B cell (primary cell): ENCODE measurements around the gene GADD45B. TPM values are rescaled to one million over a fixed set of nuclear protein-coding genes. Genes with fewer than 3 reads are reported as not detected.

ENCODE experiments used
- ATAC-seq: fragments of 200-7000 bp; cut with Tn5 transposase; one replicate; pipeline ENCODE4 v1.10.0; 2021; ENCODE audit warnings: low read depth, mild to moderate bottlenecking, moderate number of reproducible peaks, moderate library complexity
- CTCF ChIA-PET: fragments of 350-600 bp; sonication (Branson Sonifier 250); formaldehyde crosslinking; loops from one replicate; lab custom pipeline; 2021; ENCODE audit warnings: antibody characterized with exemption, inconsistent platforms; lab: Charles Lee
- POLR2A ChIA-PET: fragments of 350-600 bp; sonication (Branson Sonifier 250); formaldehyde crosslinking; loops from one replicate; lab custom pipeline; 2021; ENCODE audit warnings: antibody characterized with exemption; lab: Charles Lee
- DNase-seq: peaks from one replicate; pipeline ENCODE4 v3.0.0; 2013
- H2AFZ ChIP-seq: 2 replicates; pipeline ENCODE4 v1.6.1; 2012; ENCODE audit warnings: mild to moderate bottlenecking, low read depth, low read length; ENCODE audit not compliant: insufficient read depth, poor library complexity, severe bottlenecking
- H3K27ac ChIP-seq, 2 donors: 1 replicate in 1 of 2; 2 replicates in 1 of 2; pipeline ENCODE4 v1.5.1; 2012 to 2013; ENCODE audit warnings: low read length in 2 of 2, mild to moderate bottlenecking in 2 of 2, moderate library complexity in 1 of 2
- H3K27me3 ChIP-seq, 4 experiments: fragments of 200-600 bp in 1 of 4; sonication (generic) in 1 of 4; replicated peaks in 1 of 4; 1 replicate in 2 of 4; 2 replicates in 2 of 4; pipeline versions ENCODE4 v1.6.1 to v1.7.0; 2013 to 2016; ENCODE audit warnings: low read length in 3 of 4, mild to moderate bottlenecking in 2 of 4, mixed read lengths in 1 of 4, moderate library complexity in 1 of 4; ENCODE audit not compliant: insufficient read depth in 4 of 4, control insufficient read depth in 3 of 4; ENCODE audit errors: control extremely low read depth in 1 of 4
- H3K36me3 ChIP-seq, 2 experiments: replicated peaks in 1 of 2; 1 replicate in 1 of 2; 2 replicates in 1 of 2; pipeline versions ENCODE4 v1.6.1 to v1.7.1; 2013; ENCODE audit warnings: low read length in 1 of 2; ENCODE audit not compliant: insufficient read depth in 2 of 2, control insufficient read depth in 1 of 2; ENCODE audit errors: control extremely low read depth in 1 of 2, extremely low read depth in 1 of 2
- H3K4me1 ChIP-seq, 2 donors: fragments of 200-600 bp in 1 of 2; sonication (generic) in 1 of 2; 1 replicate in 1 of 2; 2 replicates in 1 of 2; pipeline versions ENCODE4 v1.5.1 to v1.6.1; 2013 to 2017; ENCODE audit warnings: low read length in 2 of 2; ENCODE audit not compliant: control insufficient read depth in 2 of 2, insufficient read depth in 2 of 2
- H3K4me2 ChIP-seq: replicated peaks from 2 replicates; pipeline ENCODE3; 2012; ENCODE audit warnings: mild to moderate bottlenecking, low read depth, low read length; ENCODE audit not compliant: poor library complexity, severe bottlenecking
- H3K4me3 ChIP-seq, 5 experiments: fragments of 200-600 bp in 1 of 5; sonication (generic) in 1 of 5; 1 replicate in 3 of 5; 2 replicates in 2 of 5; pipeline versions ENCODE4 v1.5.1 to v1.7.0; 2011 to 2016; ENCODE audit warnings: low read length in 4 of 5, mild to moderate bottlenecking in 4 of 5, low read depth in 2 of 5, control low read depth in 1 of 5, moderate library complexity in 1 of 5; ENCODE audit not compliant: insufficient read depth in 1 of 5; ENCODE audit errors: control extremely low read depth in 1 of 5, extremely low read depth in 1 of 5
- H3K79me2 ChIP-seq: fragments of 200-600 bp; sonication (generic); one replicate; pipeline ENCODE4 v1.6.0; 2016; ENCODE audit warnings: low read length; ENCODE audit not compliant: control insufficient read depth, insufficient read depth
- H3K9ac ChIP-seq: fragments of 200-600 bp; sonication (generic); 2 replicates; pipeline ENCODE4 v1.6.1; 2017; ENCODE audit warnings: mild to moderate bottlenecking, low read length, moderate library complexity
- H3K9me3 ChIP-seq, 3 donors: one replicate each; pipeline versions ENCODE4 v1.6.1 to v1.7.1; 2013; ENCODE audit warnings: low read length in 2 of 3; ENCODE audit not compliant: control insufficient read depth in 2 of 3, insufficient read depth in 1 of 3; ENCODE audit errors: control extremely low read depth in 1 of 3
- H4K20me1 ChIP-seq: 2 replicates; pipeline ENCODE4 v1.6.0; 2012; ENCODE audit warnings: mild to moderate bottlenecking, low read length; ENCODE audit not compliant: insufficient read depth, control insufficient read depth, poor library complexity, severe bottlenecking
- H3K27ac Mint-ChIP-seq: one replicate; pipeline ENCODE4 v1.8.0; 2021; ENCODE audit warnings: mixed read lengths
- H3K27me3 Mint-ChIP-seq: one replicate; pipeline ENCODE4 v1.8.0; 2021; ENCODE audit warnings: mixed read lengths
- H3K4me1 Mint-ChIP-seq: one replicate; pipeline ENCODE4 v1.8.0; 2021; ENCODE audit warnings: mixed read lengths
- H3K4me3 Mint-ChIP-seq: one replicate; pipeline ENCODE4 v1.8.0; 2021; ENCODE audit warnings: mixed read lengths
- H3K9me3 Mint-ChIP-seq: one replicate; pipeline ENCODE4 v1.8.0; 2022; ENCODE audit warnings: mixed read lengths; ENCODE audit not compliant: insufficient read depth
- EZH2 ChIP-seq: IDR thresholded peaks from 2 replicates; pipeline ENCODE4 v1.6.1; 2012; ENCODE audit warnings: borderline replicate concordance, low read depth, mild to moderate bottlenecking, moderate library complexity, low read length; ENCODE audit not compliant: insufficient read depth, poor library complexity, severe bottlenecking
- WGBS: methylation state at CpG from one replicate; pipeline ENCODE4 v1.1.5; 2013; ENCODE audit warnings: missing lambda C conversion rate; ENCODE audit not compliant: insufficient coverage; 5-methylcytosine and 5-hydroxymethylcytosine counted together
- intact Hi-C: fragments of 100-400 bp; cut with micrococcal nuclease; formaldehyde crosslinking; loops from one replicate; pipeline ENCODE4 v1.10.0; 2022
- polyA plus RNA-seq: library from polyadenylated mRNA; depleted of rRNA; stranded (reverse); fragments of >200 nt; gene quantifications from 2 replicates; pipeline ENCODE4 v1.2.3, GENCODE V29; 2012
- total RNA-seq, 2 donors: library from RNA; stranded (reverse); fragments of 120-200 nt in 1 of 2; gene quantifications; 1 replicate in 1 of 2; 2 replicates in 1 of 2; pipeline versions ENCODE4 v1.2.3 to v1.2.4, GENCODE V29; 2013 to 2022
- TF ChIP-seq, protein P1 (sequence below): fragments of 200-600 bp; IDR thresholded peaks from one replicate; pipeline ENCODE4 v1.8.0; 2022; ENCODE audit warnings: antibody characterized with exemption, mild to moderate bottlenecking

Gene GADD45B
- total and polyA plus RNA-seq, 2 donors (not counting 1 experiment from before 2014, with no cell fraction given), result 166 to 215 TPM

DNA sequence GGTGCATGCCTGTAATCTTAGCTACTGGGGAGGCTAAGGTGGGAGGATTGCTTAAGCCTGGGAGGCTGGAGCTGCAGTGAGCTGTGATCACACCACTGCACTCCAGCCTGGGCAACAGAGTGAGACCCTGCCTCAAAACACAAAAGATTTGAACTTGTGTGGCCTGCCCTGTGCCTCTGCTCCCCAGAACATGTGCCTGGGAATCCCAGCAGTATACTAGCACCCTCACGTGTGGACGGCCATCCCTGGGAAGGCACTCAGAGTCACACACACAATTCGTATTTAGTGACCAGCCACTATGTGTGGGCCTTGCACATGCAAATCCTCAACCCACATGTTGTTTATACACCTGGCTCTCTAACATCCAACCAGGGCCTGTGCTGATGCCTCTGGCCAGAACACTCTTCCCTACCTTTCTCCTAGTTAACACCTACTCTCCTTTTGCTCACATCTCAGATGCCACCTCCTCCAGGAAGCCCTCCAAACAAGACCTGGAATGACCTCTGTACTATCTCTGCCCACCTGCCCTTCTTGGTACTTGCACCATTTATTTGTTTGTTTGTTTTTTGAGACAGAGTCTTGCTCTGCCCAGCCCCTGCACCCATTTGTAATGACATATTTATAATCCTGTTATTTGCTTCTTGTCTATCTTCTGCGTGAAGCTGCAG, 7.7 kb downstream of the GADD45B start:
- Mint-ChIP-seq H3K9me3 (peaks cover 6% of the 10 kb centered on the region), H3K27me3 (peaks cover 2% of the 10 kb centered on the region), H3K27ac (peak overlapping the region; percentile 10), H3K4me3 (no peak overlapping the region), H3K4me1 (peaks cover 37% of the 10 kb centered on the region)
- DNase-seq (no peak), ATAC-seq (no peak)
- POLR2A ChIA-PET, result interaction anchor here (1.4 kb wide), 1 partner anchor 61 kb away, joined by 5 read pairs; no protein-coding TSS in a partner anchor
- CTCF ChIA-PET, result interaction anchor here (1.0 to 1.8 kb wide), 3 partner anchors 7 to 129 kb away, joined by 3 to 7 read pairs (median 5); partner anchors contain the start of gene GADD45B
- Histone ChIP-seq H3K27me3 (peaks cover 0 to 10% (median 3%) of the 10 kb centered on the region in 4 experiments), H3K79me2 (no peaks in the 10 kb centered on the region), H3K27ac (no peak overlapping the region), H2AFZ (no peak overlapping the region), H3K9ac (no peak overlapping the region), H3K4me3 (no peak overlapping the region), H4K20me1 (no peaks in the 10 kb centered on the region), H3K4me2 (no peak overlapping the region), H3K4me1 (peaks cover 27 to 41% of the 10 kb centered on the region in 2 donors), H3K9me3 (peaks cover 0 to 40% (median 12%) of the 10 kb centered on the region in 3 donors), H3K36me3 (no peaks in the 10 kb centered on the region)
- intact Hi-C loops, result no loop called here
- TF ChIP-seq EZH2, result no peak
- TF ChIP-seq, protein P1, sequence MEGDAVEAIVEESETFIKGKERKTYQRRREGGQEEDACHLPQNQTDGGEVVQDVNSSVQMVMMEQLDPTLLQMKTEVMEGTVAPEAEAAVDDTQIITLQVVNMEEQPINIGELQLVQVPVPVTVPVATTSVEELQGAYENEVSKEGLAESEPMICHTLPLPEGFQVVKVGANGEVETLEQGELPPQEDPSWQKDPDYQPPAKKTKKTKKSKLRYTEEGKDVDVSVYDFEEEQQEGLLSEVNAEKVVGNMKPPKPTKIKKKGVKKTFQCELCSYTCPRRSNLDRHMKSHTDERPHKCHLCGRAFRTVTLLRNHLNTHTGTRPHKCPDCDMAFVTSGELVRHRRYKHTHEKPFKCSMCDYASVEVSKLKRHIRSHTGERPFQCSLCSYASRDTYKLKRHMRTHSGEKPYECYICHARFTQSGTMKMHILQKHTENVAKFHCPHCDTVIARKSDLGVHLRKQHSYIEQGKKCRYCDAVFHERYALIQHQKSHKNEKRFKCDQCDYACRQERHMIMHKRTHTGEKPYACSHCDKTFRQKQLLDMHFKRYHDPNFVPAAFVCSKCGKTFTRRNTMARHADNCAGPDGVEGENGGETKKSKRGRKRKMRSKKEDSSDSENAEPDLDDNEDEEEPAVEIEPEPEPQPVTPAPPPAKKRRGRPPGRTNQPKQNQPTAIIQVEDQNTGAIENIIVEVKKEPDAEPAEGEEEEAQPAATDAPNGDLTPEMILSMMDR, result no peak
- 92% methylated on average over 3 of the region's 4 CpGs for WGBS
